Femur (tissue), 1 donor: ENCODE results near the gene ITIH2.
"Not testable (repeated sequence)": the region's sequence is repeated elsewhere in the genome, so short reads cannot be mapped to it uniquely, and the experiment has no call there.

Source experiments
- DNase-seq: peaks from one replicate; pipeline ENCODE4 v3.0.0-alpha.2; 2017

ITIH2 gene

DNA sequence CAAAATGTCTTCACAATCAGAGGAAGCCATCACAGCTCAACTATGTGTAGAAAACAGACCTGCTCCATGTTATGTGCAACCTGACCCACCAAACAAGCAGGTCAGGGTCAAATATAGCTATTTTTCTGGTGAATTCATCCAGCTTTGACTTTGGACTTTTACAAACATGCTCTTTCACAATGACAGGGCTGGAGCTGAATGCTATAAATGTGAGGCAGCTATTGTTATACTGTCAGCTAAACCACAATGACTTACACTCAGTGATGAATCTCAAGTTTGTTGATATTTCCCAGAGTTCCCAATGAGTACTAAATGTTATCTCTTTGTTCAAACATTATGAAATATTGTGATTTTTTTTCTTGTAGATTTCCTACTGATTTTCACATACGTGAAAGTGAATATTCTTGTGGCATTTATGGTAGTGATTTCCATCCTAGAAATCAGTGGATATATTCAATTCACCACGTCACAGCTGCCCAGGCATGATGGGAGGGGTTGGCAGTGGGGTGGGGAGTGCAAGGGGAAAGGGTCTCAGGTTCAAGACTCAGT lies 2.5 kb upstream of the ITIH2 start:
- DNase-seq: no peak

DNA sequence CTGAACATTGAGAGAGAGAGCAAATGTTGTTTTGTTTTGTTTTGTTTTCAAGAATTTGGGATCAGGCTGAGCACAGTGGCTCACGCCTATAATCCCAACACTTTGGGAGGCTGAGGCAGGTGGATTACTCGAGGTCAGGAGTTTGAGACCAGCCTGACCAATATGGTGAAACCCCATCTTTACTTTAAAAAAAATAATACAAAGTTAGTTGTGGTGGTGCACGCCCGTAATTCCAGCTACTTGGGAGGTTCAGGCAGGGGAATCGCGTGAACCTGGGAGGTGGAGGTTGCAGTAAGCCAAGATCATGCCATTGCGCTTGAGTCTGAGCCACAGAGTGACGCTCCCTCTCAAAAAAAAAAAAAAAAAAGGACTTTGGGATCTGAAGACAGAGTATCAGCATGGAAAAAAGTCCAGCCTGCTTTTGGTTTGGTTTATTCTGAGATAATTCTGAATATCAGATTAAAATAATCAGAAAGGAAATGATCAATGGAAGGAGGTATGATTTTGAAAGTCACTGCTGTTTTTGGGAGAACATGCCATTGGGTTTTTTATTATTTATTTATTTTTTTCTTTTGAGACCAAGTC lies 1.9 kb upstream of the ITIH2 start:
- DNase-seq: no peak

DNA sequence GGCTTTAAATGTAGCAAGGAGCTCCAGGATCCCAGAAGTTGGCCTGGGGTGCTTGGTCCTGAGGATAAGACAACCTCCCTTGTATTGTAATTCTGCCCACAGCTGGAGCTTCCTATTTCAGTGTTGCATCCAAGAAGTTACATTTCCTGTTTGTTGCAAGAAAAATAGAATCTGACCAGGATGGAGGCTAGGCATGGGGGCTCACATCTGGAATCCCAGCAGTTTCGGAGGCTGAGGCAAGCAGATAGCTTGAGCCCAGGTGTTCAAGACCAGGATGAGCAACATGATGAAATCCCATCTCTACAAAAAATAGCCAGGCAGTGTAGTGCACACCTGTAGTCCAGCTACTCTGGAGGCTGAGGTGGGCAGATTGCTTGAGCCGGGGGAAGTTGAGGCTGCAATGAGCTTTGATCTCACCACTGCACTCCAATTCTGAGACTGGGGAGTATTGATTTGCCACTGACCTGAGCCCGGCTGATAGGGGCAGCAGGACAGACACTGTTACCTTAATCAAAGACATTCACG lies 766 bp upstream of the ITIH2 start:
- DNase-seq: no peak

DNA sequence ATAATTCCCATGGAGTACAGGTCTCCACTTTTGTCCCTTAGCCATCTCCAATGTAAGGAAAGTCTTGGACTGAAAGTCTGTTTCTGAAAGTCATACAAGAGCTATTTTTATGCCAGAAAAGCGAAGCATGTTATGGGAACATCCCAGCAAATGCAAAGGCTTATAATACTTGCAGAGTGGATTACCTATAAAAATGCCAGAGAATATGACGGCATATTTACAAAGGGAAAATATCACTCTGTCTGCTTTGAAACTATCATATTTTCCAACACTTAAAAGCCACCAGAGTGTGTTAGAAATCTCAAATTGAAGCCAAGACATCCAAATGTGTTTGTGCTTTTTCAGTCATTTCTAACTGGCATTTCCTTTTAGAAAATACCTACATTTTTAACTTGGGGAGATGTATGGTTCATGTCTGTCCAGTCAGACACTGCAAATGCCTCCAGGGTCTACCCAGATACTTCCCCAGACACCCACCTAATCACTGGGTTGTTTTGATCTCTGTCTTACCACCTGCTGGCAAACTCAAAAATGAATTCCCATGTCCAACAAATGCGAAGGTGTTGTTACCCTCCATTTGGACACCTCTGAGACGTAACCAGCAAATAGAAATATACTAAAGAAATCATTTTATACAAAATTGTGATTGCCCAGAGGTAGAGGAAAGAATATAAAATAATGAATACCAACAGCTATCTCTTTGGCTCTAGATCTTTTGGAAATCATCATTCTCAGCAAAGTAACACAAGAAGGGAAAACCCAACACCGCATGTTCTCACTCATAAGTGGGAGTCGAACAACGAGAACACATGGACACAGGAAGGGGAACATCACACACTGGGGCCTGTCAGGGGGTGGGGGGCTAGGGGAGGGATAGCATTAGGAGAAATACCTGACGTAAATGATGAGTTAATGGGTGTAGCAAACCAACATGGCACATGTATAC lies 1.2 kb downstream of the ITIH2 start:
- DNase-seq: no peak

DNA sequence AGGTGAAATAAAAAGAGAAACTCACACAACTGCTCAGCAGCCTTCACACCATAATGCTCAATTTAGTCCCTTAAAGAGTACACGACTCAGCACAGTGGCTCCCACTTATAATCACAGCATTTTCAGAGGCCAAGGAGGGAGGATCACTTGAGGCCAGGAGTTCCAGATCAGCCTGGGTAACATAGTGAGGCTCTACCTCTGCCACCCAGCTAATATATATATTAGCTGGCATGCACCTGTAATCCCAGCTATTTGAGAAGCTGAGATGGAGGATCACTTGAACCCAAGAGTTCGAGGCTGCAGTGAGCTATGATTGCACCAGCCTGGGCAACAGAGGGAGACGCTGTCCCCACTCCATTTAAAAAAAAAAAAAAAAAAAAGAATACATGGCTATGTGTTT lies 2.2 kb downstream of the ITIH2 start:
- DNase-seq: no peak

DNA sequence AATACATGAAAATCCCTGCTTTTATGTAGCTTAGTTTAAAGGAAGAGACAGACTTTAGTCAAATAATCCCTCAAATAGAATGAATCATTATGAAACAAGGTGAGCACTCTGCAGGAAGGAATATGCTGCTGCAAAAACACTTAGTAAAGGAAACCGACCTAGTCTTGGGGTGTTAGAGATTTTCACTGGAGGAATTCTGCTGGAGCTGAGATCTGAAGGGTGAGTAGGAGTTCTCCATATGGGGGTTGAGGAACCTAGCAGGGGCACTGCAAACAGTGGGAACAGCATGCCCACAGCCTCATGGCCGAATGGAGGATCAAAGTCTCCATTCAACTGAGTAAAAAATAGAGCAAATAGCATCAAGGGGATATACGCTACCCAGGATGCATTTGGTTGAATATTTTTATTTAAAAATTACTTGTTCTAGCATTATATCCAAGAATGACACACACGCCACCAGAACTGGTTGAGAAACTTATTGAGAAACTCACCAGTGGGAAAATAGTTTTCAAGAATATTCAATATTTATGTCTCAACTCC lies 3.5 kb downstream of the ITIH2 start:
- DNase-seq: no peak

DNA sequence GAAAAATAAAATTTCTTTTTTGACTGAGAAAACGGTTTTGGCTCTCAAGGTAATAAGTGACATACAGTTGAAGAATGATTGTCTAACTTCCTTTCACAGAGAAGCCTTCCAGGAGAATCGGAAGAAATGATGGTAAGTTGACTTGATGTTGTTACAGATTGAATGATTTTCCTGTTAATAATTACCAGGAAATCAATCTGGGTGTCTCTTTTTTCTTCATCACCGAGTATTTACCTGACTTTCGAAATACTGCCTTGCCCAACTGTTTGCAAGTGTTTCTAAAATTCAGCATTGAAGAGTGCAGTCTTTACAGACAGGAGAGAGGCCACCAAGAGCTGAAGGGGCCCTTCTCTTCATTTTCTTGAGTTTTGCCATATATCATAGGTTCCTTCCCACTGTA lies 4.0 kb downstream of the ITIH2 start:
- no peak for DNase-seq

DNA sequence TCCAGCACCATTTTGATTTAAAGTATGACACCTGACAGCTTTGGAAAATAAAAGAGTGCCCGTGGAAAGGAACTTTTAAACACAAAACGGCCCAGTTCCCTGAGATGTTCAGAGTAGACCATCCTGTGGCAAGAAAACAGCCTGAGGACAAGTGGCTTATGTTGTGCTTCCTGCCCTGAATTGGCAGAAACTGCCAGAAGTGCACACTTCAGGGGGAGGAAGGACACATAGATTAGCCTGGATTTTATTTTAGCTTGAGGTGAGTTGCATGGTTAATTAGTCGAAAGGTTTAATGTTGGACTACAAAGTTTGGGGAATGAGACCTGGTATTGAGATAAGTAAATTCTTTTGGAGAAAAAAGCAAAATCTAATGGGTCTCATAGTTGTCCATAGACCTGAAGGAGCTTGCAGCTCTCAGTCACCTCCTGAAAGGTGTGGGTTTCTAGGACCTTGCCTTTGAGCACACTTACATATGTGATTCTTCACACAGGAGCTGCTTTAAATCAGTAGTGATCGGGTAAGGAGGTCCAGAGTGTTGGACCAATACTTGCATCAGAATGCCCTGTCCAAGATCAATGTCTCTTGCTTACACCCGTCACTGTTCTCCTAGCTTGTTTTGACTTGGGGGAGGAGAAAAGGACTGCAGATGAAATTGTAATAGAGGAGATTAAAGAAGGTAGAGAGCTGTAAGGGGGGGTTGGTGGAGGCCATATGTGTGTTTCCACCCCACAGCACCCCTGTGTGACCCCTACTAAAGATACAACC lies 4.9 kb downstream of the ITIH2 start:
- DNase-seq: no peak

DNA sequence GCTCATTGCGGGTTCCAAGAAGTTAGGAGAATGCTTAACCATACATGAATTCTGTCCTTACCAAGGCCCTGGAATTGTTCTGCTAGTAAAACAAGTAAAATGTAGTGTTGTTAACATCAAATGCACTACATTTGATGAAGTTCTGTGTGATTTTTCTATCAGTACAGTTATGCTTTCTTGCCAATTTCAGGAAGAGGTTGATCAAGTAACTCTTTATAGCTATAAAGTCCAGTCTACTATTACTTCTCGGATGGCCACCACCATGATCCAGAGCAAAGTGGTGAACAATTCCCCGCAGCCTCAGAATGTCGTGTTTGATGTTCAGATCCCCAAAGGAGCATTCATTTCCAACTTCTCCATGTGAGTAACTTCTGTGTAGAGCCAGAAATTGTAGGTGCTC lies 5.7 kb downstream of the ITIH2 start:
- DNase-seq: no peak

DNA sequence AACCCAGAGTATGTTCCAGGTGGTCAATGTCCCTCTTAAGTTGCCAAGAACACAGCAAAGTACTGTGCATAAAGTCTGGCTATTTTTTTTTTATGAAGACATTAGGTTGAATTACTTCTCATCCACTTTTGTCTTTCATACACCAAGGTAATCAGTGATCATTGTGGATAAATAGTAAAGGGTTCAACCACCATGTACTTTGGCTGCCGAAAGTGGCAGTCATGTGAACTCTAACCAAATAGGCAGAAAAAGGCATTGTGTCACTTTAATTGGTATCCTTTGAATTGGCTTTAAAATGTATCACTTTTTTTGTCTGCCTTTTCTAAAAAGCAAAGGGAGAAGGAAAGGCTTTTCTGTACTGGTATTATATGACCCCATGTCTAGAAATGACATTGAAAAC lies 7.3 kb downstream of the ITIH2 start:
- DNase-seq: no peak

DNA sequence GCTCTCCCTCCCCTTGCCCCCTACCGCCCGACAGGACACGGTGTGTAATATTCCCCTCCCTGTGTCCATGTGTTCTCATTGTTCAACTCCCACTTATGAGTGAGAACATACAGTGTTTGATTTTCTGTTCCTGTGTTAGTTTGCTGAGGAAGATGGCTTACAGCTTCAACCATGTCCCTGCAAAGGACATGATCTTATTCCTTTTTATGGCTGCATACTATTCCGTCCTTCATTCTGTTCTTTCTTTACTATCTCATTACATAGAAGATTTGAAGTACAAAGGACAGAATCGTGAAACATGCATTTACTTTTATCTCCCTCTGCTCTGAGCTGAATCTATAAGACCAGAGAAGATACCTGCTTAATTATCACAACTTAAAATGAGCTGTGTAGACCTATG lies 8.0 kb downstream of the ITIH2 start:
- not testable (repeated sequence) for DNase-seq

DNA sequence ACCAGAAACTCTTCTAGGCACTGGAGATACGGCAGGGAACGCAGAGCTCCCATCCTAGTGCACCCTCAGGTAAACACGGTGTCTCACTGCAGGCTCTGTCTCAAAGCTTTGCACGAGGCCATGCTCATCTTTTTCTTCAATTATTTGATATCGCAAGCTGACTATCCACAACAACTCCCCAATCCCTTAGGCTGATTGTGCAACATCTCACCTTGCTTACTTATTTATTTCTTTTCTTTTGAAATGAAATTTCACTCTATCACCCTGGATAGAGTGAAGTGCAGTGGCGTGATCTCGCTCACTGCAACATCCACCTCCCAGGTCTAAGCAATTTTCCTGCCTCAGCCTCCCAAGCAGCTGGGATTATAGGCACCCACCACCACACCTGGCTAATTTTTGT lies 12.4 kb downstream of the ITIH2 start:
- DNase-seq: no peak

DNA sequence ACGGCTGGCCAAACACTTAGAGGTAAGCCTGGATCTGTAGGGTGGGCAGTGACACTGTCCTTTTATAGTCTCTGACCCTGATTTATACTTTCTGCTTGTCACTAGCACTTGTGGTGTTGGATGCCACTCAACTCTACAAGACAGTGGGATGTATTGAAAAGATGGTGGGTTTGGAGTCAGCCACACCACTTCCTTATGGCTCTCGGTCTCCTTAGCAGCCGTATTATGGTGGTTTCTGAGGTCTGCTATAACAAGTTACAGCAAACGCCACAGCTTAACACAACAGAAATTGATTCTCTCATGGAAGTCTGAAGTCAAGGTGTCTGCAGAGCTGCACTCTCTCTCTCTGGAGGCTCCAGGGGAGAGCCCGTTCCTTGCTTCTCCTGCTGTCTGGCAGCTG lies 14.7 kb downstream of the ITIH2 start:
- DNase-seq: no peak

DNA sequence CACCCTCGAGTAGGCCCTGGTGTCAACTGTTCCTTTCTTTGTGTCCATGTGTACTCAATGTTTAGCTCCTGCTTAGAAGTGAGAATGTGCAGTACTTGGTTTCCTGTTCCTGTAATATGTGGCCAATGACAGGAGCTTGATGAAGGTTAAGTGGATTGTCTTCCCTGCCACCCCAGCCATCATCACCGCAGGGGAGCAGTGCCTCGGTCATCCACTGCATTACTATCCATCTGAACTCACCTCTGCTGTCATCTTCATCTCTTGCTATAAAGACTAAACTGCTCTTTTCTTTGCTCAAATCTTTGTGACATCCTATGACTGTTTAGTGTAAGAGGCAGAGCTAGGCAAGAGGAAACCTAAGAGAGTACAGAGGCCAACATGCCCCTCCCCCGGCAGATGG lies 15.6 kb downstream of the ITIH2 start:
- no peak for DNase-seq

DNA sequence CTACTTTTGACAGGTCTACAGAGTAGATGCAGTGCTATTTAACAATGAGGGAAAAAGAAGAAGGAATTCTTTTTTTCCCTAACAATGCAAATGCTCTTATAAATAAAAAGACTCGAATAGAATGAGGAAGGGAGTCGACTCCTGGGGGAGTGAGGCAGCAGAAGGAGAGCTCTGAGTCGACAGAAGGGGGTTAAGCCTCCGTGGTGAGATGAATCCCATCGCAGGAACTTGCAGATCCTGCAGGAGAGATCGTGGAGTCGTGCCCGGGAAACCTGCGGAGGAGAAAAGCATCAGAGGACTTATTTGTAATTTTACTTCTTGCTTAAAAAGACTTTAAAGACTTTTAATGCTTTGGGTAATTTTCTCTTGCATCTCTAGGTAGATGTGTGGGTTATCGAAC lies 17.4 kb downstream of the ITIH2 start:
- no peak for DNase-seq

DNA sequence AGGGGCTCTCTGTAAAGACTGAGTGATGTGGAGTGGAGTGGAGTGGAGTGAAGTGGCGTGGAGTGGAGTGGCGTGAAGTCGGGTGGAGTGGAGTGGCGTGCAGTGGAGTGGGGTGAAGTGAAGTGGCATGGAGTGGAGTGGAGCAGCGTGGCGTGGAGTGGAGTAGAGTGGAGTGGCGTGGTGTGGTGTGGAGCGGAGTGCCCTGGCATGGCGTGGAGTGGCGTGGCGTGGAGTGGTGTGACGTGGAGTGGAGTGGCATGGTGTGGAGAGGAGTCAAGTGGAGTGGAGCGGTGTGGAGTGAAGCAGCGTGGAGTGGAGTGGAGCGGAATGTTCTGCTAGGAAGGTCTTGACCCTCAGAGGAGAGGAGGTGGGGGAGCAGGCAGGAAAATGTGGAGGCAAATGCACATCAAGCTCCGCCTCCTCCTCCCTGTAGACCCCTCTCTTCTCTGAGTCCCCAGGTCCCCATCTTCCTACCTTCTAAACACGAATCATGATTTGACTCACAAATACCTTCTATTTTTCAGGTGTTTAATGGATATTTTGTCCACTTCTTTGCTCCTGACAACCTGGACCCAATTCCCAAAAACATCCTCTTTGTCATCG lies 19.9 kb downstream of the ITIH2 start:
- DNase-seq: no peak

DNA sequence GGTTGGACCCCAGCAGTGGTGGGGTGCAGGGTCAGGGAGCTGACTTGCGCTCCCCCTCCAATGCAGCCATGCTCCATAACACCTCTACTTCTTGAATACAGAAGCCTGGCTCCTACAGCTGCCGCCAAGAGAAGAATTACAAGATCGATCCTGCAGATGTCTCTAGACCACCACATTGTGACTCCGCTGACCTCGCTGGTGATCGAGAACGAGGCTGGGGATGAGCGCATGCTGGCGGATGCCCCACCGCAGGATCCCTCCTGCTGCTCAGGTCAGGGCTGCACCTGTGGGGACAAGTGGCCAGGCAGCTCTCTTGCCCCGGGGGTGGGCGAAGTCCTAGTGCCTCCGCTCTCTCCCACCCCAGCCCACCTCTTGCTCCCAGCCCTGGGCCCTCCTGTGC lies 31.7 kb downstream of the ITIH2 start:
- no peak for DNase-seq

DNA sequence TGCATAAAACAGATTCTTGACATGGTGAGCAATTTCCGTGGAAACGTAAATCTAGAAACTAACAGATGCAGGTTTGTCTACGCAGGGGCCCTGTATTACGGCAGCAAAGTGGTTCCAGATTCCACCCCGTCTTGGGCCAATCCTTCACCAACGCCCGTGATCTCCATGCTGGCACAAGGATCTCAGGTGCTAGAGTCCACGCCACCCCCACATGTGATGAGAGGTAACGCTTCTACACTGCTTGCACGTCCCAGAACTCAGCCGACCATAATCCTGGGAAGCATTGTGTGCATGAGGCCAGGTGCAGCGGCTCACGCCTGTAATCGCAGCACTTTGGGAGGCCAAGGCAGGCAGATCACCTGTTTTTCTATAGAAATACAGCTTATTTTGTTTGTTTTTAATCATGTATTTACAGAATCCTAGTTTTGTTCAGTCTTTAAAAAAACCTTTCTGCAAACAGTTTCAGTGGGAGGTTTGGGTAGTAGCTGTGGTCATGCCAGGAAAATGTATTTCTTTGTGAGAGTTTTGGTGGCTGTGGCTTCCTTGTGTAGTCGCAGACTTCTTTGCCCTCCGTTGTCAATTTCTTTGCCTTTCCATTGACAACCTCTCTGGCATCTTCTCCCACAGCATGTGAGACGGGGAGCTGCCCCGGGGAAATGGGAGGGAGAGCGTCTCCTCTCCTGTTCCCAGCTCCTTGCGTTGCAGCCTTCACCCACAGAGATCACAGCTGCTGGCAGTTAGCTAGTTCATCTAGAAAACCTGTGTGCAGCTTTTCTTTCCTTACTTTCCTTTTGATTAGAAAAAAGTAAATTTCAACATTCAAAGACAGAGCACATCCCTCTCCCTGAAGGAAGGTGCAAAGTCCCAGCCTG lies 35.7 kb downstream of the ITIH2 start:
- no peak for DNase-seq

DNA sequence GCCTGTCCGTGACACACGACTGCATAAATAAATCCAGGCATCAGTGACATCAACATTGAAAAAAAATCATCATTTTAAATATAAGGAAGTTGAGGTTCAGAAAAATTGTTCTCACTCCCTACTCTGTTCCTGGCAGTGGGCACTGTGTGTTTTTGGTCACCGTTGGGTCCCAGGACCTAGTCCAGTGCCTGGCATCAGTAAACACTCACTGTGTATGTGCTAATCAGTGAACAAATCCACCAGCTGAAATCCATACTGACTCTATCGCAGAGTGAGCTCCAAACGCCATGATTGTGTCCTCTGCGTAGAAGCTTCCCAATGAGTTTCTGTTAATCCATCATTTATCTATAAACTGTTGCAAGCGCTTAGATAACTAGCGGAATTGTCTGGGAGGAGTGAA lies 41.2 kb downstream of the ITIH2 start:
- no peak for DNase-seq

DNA sequence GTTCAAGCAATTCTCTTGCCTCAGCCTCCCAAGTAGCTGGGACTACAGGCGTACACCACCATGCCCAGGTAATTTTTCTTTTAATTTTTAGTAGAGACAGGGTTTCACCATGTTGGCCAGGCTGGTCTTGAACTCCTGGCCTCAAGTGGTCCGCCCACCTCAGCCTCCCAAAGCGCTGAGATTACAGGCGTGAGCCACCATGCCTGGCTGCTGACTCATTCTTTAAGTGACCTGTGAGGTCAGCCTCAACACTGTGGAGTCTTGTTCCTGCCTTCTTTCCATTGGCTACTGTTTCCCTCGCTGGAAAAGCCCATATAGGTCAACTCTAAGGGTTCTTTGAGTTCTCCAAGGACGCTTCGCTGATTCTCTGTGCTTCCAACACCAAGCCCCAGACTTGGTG lies 45.5 kb downstream of the ITIH2 start:
- DNase-seq: not testable (repeated sequence)

DNA sequence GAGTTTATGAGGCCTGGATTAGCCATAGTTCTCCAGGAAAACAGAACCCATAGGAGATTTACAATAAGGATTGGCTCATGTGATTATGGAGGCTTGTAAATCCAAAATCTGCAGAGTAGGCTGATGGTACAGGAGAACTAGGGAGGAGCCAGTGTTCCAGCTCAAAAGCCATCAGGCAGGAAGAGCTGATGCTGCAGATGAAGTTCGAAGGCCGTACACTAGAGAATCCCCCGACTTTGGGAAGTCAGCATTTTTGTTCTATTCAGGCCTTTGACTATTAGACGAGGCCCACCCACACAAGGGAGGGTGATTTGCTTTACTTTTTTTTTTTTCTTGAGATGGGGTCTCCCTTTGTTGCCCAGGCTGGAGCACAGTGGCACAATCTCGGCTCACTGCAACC lies 47.1 kb downstream of the ITIH2 start:
- DNase-seq: no peak

DNA sequence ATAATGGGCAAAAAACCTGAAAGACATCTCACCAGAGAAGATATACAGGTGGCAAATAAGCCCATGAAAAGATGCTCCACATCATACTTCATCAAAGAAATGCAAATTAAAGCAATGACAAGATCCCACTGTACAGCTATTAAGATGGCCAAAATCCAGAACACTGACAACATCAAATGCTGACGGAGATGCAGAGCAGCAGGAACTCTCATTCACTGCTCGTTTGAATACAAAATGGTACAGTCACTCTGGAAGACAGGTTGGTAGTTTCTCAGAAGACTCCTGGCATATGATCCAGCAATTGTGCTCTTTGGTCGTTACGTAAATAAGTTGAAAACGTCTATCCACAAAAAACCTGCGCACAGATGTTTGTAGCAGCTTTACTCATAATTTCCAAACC lies 49.1 kb downstream of the ITIH2 start:
- DNase-seq: no peak
